HEK293 (cell line): ENCODE measurements around the gene CILP.

Source experiments
- CTCF ChIA-PET: fragments of 350-600 bp; formaldehyde crosslinking; extraction: SDS; loops from one replicate; lab custom pipeline; 2021; ENCODE audit warnings: antibody characterized with exemption; lab: Yijun Ruan, JAX
- POLR2A ChIA-PET: fragments of 300-600 bp; formaldehyde crosslinking; extraction: SDS; loops from one replicate; lab custom pipeline; 2020; ENCODE audit warnings: antibody characterized with exemption, inconsistent platforms; lab: Yijun Ruan, JAX
- H3K27ac ChIP-seq: fragments of 200-500 bp; sonication (Bioruptor generic); 2 replicates; pipeline ENCODE4 v1.5.1; 2014; ENCODE audit warnings: low read depth, low read length, control low read depth, inconsistent platforms; ENCODE audit errors: extremely low read depth
- H3K36me3 ChIP-seq, 2 experiments: fragments of 200-500 bp in 1 of 2; sonication (Bioruptor generic) in 1 of 2; 1 replicate in 1 of 2; 2 replicates in 1 of 2; pipeline ENCODE4 v1.5.1; 2014 to 2017; ENCODE audit warnings: inconsistent platforms in 2 of 2, low read length in 2 of 2; ENCODE audit not compliant: control insufficient read depth in 2 of 2, insufficient read depth in 1 of 2
- H3K4me1 ChIP-seq: fragments of 200-500 bp; sonication (Bioruptor generic); 2 replicates; pipeline ENCODE4 v1.5.1; 2014; ENCODE audit warnings: mild to moderate bottlenecking, low read length, inconsistent platforms; ENCODE audit not compliant: control insufficient read depth, insufficient read depth
- H3K4me3 ChIP-seq: 2 replicates; pipeline ENCODE4 v1.5.1; 2011; ENCODE audit warnings: low read depth, mild to moderate bottlenecking, control low read depth, low read length, moderate library complexity
- H3K9me3 ChIP-seq: fragments of 200-500 bp; sonication (Bioruptor generic); 2 replicates; pipeline ENCODE4 v1.5.1; 2014; ENCODE audit warnings: low read depth, low read length, inconsistent platforms; ENCODE audit not compliant: control insufficient read depth, insufficient read depth
- BCL11A ChIP-seq: fragments of 450-650 bp; formaldehyde crosslinking; IDR thresholded peaks from 2 replicates; pipeline ENCODE4 v1.5.1; 2016; ENCODE audit warnings: low read depth, missing biosample characterization, missing genetic modification characterization
- GLIS1 ChIP-seq: fragments of 450-650 bp; formaldehyde crosslinking; IDR thresholded peaks from 2 replicates; pipeline ENCODE4 v1.5.1; 2016; ENCODE audit warnings: missing biosample characterization, missing genetic modification characterization
- REST ChIP-seq: fragments of 450-650 bp; formaldehyde crosslinking; IDR thresholded peaks from 2 replicates; pipeline ENCODE4 v1.5.1; 2016; ENCODE audit warnings: missing biosample characterization, missing genetic modification characterization
- SCRT1 ChIP-seq: fragments of 450-650 bp; formaldehyde crosslinking; IDR thresholded peaks from 2 replicates; pipeline ENCODE4 v1.5.1; 2016; ENCODE audit warnings: missing biosample characterization, missing genetic modification characterization, borderline replicate concordance
- ZFHX2 ChIP-seq: fragments of 450-650 bp; formaldehyde crosslinking; conservative IDR thresholded peaks from 2 replicates; pipeline ENCODE4 v1.5.1; 2016; ENCODE audit warnings: missing biosample characterization, missing genetic modification characterization
- ZNF138 ChIP-seq: fragments of 450-650 bp; formaldehyde crosslinking; IDR thresholded peaks from 2 replicates; pipeline ENCODE4 v1.5.1; 2016; ENCODE audit warnings: missing biosample characterization, missing genetic modification characterization, borderline replicate concordance
- ZNF155 ChIP-seq: fragments of 450-650 bp; formaldehyde crosslinking; IDR thresholded peaks from 2 replicates; pipeline ENCODE4 v1.5.1; 2016; ENCODE audit warnings: missing biosample characterization, missing genetic modification characterization
- ZNF175 ChIP-seq: fragments of 450-650 bp; formaldehyde crosslinking; IDR thresholded peaks from 2 replicates; pipeline ENCODE4 v1.5.1; 2016; ENCODE audit warnings: missing biosample characterization, missing genetic modification characterization
- ZNF280C ChIP-seq: fragments of 450-650 bp; formaldehyde crosslinking; IDR thresholded peaks from 2 replicates; pipeline ENCODE4 v1.5.1; 2016; ENCODE audit warnings: missing biosample characterization, missing genetic modification characterization
- ZNF394 ChIP-seq: fragments of 450-650 bp; formaldehyde crosslinking; IDR thresholded peaks from 2 replicates; pipeline ENCODE4 v1.5.1; 2016; ENCODE audit warnings: missing biosample characterization, missing genetic modification characterization, mild to moderate bottlenecking, moderate library complexity, borderline replicate concordance
- ZNF404 ChIP-seq: fragments of 450-650 bp; formaldehyde crosslinking; IDR thresholded peaks from 2 replicates; pipeline ENCODE4 v1.5.1; 2017; ENCODE audit warnings: missing biosample characterization, missing genetic modification characterization
- ZNF518A ChIP-seq: fragments of 450-650 bp; formaldehyde crosslinking; conservative IDR thresholded peaks from 2 replicates; pipeline ENCODE4 v1.5.1; 2016; ENCODE audit warnings: low read depth, missing biosample characterization, missing genetic modification characterization
- ZNF530 ChIP-seq: fragments of 450-650 bp; formaldehyde crosslinking; IDR thresholded peaks from 2 replicates; pipeline ENCODE4 v1.5.1; 2016; ENCODE audit warnings: low read depth, missing biosample characterization, missing genetic modification characterization
- ZNF654 ChIP-seq: fragments of 450-650 bp; formaldehyde crosslinking; IDR thresholded peaks from 2 replicates; pipeline ENCODE4 v1.5.1; 2016; ENCODE audit warnings: low read depth, missing biosample characterization, missing genetic modification characterization

The CILP gene

GRCh38 chr15:65246939-65247338 is 35.7 kb upstream of the CILP start (continued):
- no peak for TF ChIP-seq ZNF280C

GRCh38 chr15:65246026-65246714 is 34.9 kb upstream of the CILP start:
- ChIA-PET CTCF (no interaction called here), POLR2A (no interaction called here)
- H3K36me3 ChIP-seq: no peaks in the 10 kb centered on the region
- no peak overlapping the region for H3K27ac ChIP-seq
- H3K9me3 ChIP-seq: no peaks in the 10 kb centered on the region
- no peak overlapping the region for H3K4me3 ChIP-seq
- TF ChIP-seq ZFHX2: no peak
- TF ChIP-seq REST: no peak
- TF ChIP-seq ZNF404 (tag by site-specific recombination): no peak
- TF ChIP-seq ZNF530 (tag by site-specific recombination): no peak
- no peak for TF ChIP-seq ZNF175
- TF ChIP-seq ZNF394 (tag by site-specific recombination): no peak
- TF ChIP-seq ZNF155: no peak
- TF ChIP-seq ZNF518A (tag by site-specific recombination): no peak
- TF ChIP-seq ZNF138: no peak
- TF ChIP-seq BCL11A (tag by site-specific recombination): no peak
- no peak for TF ChIP-seq SCRT1
- no peak for TF ChIP-seq GLIS1 (tag by site-specific recombination)
- TF ChIP-seq ZNF654 (tag by site-specific recombination): no peak
- no peaks in the 10 kb centered on the region for H3K4me1 ChIP-seq
